DND-41 (cell line): ENCODE results near the gene MED25.

Experiments used
- EZH2 ChIP-seq: IDR thresholded peaks from 3 replicates; pipeline ENCODE4 v1.6.1; 2012; ENCODE audit warnings: borderline replicate concordance, low read depth, mild to moderate bottlenecking, moderate library complexity, low read length, inconsistent platforms; ENCODE audit not compliant: severe bottlenecking
- TF ChIP-seq, protein P1 (sequence below): IDR thresholded peaks from 2 replicates; pipeline ENCODE4 v1.5.1; 2012; ENCODE audit warnings: borderline replicate concordance, low read length, moderate library complexity, mild to moderate bottlenecking; ENCODE audit not compliant: poor library complexity, severe bottlenecking; ENCODE audit errors: extremely low read depth

DNA sequence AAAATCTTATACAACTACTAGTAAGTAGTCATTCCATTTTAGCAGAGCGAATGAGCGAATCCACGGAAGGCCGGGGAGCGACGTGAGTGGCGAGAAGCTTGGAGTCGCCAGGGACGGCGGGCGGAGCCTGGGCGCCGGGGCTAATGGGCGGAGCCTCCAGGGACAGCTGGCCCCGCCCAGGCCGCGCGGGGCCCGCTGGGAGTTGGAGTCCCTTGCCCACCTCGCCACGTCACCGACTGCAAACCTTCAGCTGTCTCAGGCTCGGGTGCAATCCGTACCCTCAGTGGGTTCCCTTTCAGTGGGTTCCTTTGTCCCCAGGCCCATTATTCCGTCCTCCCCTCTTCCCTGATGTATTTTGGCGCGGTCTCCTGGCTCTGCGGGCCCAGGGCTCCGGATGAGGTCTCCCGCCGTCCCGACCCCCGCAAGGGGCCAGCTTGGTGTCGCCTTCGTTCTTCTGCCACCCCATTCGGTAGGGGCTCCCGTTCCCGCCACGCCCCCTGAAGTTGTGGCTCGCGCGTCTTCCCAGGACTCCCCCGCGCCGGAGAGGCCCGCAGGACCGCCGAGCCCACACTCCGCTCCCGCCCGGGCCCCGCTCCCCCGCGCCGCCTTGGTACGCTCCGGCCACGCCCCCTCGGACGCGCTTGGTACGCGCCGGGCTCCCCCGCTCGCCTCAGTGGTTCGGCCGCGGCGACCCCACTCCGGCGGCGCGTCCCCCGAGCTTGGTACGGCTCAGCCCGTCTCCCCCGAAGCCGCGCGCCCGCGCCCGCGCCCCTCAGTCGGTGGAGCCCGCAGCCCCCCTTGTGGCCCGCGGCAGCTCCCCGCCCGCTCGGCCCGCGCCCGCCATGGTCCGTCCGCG, 32.6 kb downstream of the MED25 start, which contains the start of gene PTOV1:
- TF ChIP-seq, protein P1, sequence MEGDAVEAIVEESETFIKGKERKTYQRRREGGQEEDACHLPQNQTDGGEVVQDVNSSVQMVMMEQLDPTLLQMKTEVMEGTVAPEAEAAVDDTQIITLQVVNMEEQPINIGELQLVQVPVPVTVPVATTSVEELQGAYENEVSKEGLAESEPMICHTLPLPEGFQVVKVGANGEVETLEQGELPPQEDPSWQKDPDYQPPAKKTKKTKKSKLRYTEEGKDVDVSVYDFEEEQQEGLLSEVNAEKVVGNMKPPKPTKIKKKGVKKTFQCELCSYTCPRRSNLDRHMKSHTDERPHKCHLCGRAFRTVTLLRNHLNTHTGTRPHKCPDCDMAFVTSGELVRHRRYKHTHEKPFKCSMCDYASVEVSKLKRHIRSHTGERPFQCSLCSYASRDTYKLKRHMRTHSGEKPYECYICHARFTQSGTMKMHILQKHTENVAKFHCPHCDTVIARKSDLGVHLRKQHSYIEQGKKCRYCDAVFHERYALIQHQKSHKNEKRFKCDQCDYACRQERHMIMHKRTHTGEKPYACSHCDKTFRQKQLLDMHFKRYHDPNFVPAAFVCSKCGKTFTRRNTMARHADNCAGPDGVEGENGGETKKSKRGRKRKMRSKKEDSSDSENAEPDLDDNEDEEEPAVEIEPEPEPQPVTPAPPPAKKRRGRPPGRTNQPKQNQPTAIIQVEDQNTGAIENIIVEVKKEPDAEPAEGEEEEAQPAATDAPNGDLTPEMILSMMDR: no peak
- TF ChIP-seq EZH2: no peak
